Esophagus muscularis mucosa (tissue), 4 donors: ENCODE measurements around the gene WFDC1.

ENCODE experiments used
- CTCF ChIP-seq, 3 experiments: fragments of 200-600 bp in 2 of 3; fragments of 450-650 bp in 1 of 3; sonication (generic) in 2 of 3; IDR thresholded peaks; one replicate each; pipeline ENCODE4 v1.5.1; 2017 to 2019; ENCODE audit warnings: antibody characterized with exemption in 3 of 3, mild to moderate bottlenecking in 2 of 3, moderate library complexity in 1 of 3
- EP300 ChIP-seq: sonication (generic); formaldehyde crosslinking; IDR thresholded peaks from one replicate; pipeline ENCODE4 v1.6.1; 2017; ENCODE audit warnings: antibody characterized with exemption
- POLR2A ChIP-seq: fragments of 450-650 bp; IDR thresholded peaks from one replicate; pipeline ENCODE4 v1.6.1; 2017; ENCODE audit warnings: antibody characterized with exemption, moderate library complexity, mild to moderate bottlenecking, low read depth
- POLR2AphosphoS5 ChIP-seq, 2 donors: sonication (generic); formaldehyde crosslinking; IDR thresholded peaks; one replicate each; pipeline ENCODE4 v1.6.1; 2017; ENCODE audit warnings: antibody characterized with exemption in 2 of 2

- TF ChIP-seq POLR2A (no peak), CTCF (IDR thresholded peaks at IDR 0.05) (no peak), POLR2AphosphoS5 (IDR thresholded peaks at IDR 0.05) (no peak), EP300 (no peak)
These were observed 48.6 kb upstream of the WFDC1 start for GRCh38 chr16:84245956-84246678.
